ENCODE results near the gene RPP25L. TPM values are rescaled to one million over a fixed set of nuclear protein-coding genes. Genes with fewer than 3 reads are reported as not detected.

RPP25L gene
- total and polyA plus RNA-seq, 10 of the 15 experiments (the other 5 are each of a cell fraction or from before 2014, with no cell fraction given), result 7.7 to 30.2 (median 16.8) TPM

GRCh38 chr9:34585946-34586669, 25.8 kb downstream of the RPP25L start (continued):
- no peak for TF ChIP-seq KLF5 (IDR thresholded peaks at IDR 0.05; ENCODE audit: partially characterized antibody)
- no peak for TF ChIP-seq YBX1 (IDR thresholded peaks at IDR 0.05)
- TF ChIP-seq MAX (IDR thresholded peaks at IDR 0.05; ENCODE audit: low read depth, low read length), result no peak

GRCh38 chr9:34584970-34585369, 26.9 kb downstream of the RPP25L start:
- intact Hi-C loops (cut with micrococcal nuclease; ENCODE audit: unreplicated experiment) (no loop called here), in situ Hi-C loops (cut with MboI) (no loop called here)
- Histone ChIP-seq H4K20me1 (ENCODE audit: control insufficient read depth, insufficient read depth) (peaks cover 12% of the 10 kb centered on the region), H3K27me3 (replicated peaks in 1 of 2; ENCODE audit: control insufficient read depth in 2 of 2, insufficient read depth in 2 of 2, low read length in 1 of 2) (peaks cover 17 to 45% of the 10 kb centered on the region in 2 experiments), H3K4me1 (ENCODE audit: control insufficient read depth, insufficient read depth, low read length) (no peaks in the 10 kb centered on the region), H3K9ac (ENCODE audit: control insufficient read depth, insufficient read depth, low read length) (no peak overlapping the region), H3K27ac (ENCODE audit: control insufficient read depth, insufficient read depth) (no peak overlapping the region), H2AFZ (ENCODE audit: control insufficient read depth, low read depth, low read length) (no peak overlapping the region), H3K4me3 (no peak overlapping the region), H3K4me2 (ENCODE audit: control insufficient read depth, insufficient read depth) (no peak overlapping the region), H3K79me2 (ENCODE audit: control insufficient read depth, insufficient read depth, low read length) (no peaks in the 10 kb centered on the region), H3K36me3 (ENCODE audit: control insufficient read depth in 2 of 2, insufficient read depth in 2 of 2, low read length in 1 of 2) (no peaks in the 10 kb centered on the region), H3K9me3 (replicated peaks; ENCODE audit: control insufficient read depth, insufficient read depth, low read length) (no peaks in the 10 kb centered on the region)
- SMC1A ChIA-PET (ENCODE audit: uncharacterized antibody, unreplicated experiment), result interaction anchor here (0.8 kb wide), 1 partner anchor 146 kb away, joined by 3 read pairs; no protein-coding TSS in a partner anchor
- no peak; the same call in 1 of the 3 replicates for ATAC-seq
- TF ChIP-seq IRF4 (IDR thresholded peaks at IDR 0.05; ENCODE audit: low read depth, low read length) (no peak), ETV6 (conservative IDR thresholded peaks at IDR 0.05 in 1 of 2, IDR thresholded peaks at IDR 0.05 in 1 of 2; ENCODE audit: borderline replicate concordance in 1 of 2, low read depth in 1 of 2) (no peak), POLR2AphosphoS5 (IDR thresholded peaks at IDR 0.05; ENCODE audit: low read length) (no peak), HCFC1 (IDR thresholded peaks at IDR 0.05; ENCODE audit: low read length) (no peak), GATAD2B (conservative IDR thresholded peaks at IDR 0.05; ENCODE audit: low read depth) (no peak)
- POLR2A ChIA-PET, result no interaction called here
- no peak for DNase-seq (ENCODE audit: low read depth, low spot score)
- FAIRE-seq, result no peak
- CTCF ChIA-PET, result interaction anchor here (0.9 kb wide), 1 partner anchor 19 kb away, joined by 3 read pairs; no protein-coding TSS in a partner anchor
- WGBS (ENCODE audit: insufficient coverage, insufficient replicate concordance, low lambda C conversion rate, missing lambda C conversion rate), result 36% methylated on average over 5 of the region's 5 CpGs
- RAD21 ChIA-PET (ENCODE audit: unreplicated experiment), result no interaction called here
- BruUV-seq (replicated peaks), result no TSS peak

Measured in GM12878 (cell line).